GM23248 (cell line): Measurements from ENCODE around the gene MR1.

Experiments
- EZH2 ChIP-seq: fragments of 200-600 bp; sonication (generic); IDR thresholded peaks from 2 replicates; pipeline ENCODE4 v1.6.1; 2018; ENCODE audit warnings: antibody characterized with exemption, mild to moderate bottlenecking; ENCODE audit not compliant: insufficient read depth, poor library complexity, severe bottlenecking
- EZH2phosphoT487 ChIP-seq: fragments of 200-600 bp; sonication (generic); IDR thresholded peaks from 2 replicates; pipeline ENCODE4 v1.6.1; 2018; ENCODE audit warnings: antibody characterized with exemption, moderate library complexity, mild to moderate bottlenecking, low read depth; ENCODE audit not compliant: insufficient read depth

- TF ChIP-seq EZH2phosphoT487 (no peak), EZH2 (no peak)
Observed at GRCh38 chr1:181079920-181080319, 46.1 kb downstream of the MR1 start.
